Muscle of leg (tissue), 11 donors: Measurements from ENCODE around the gene EML1. TPM values are rescaled to one million over a fixed set of nuclear protein-coding genes. Genes with fewer than 3 reads are reported as not detected.
"Not testable (repeated sequence)": the region's sequence is repeated elsewhere in the genome, so short reads cannot be mapped to it uniquely, and the experiment has no call there.

Experiments
- DNase-seq: peaks from one replicate; pipeline ENCODE4 v3.0.0; 2013
- H3K27ac ChIP-seq: one replicate; pipeline ENCODE4 v1.5.1; 2013; ENCODE audit warnings: mild to moderate bottlenecking, low read length, control low read depth
- H3K27me3 ChIP-seq: one replicate; pipeline ENCODE4 v1.6.1; 2013; ENCODE audit warnings: low read length; ENCODE audit not compliant: control insufficient read depth, insufficient read depth
- H3K36me3 ChIP-seq: one replicate; pipeline ENCODE4 v1.6.1; 2013; ENCODE audit warnings: low read length; ENCODE audit not compliant: control insufficient read depth, insufficient read depth
- H3K4me1 ChIP-seq: one replicate; pipeline ENCODE4 v1.6.1; 2013; ENCODE audit warnings: low read length; ENCODE audit not compliant: control insufficient read depth, insufficient read depth
- H3K4me3 ChIP-seq: one replicate; pipeline ENCODE4 v1.5.1; 2013; ENCODE audit warnings: low read length, control low read depth
- H3K9me3 ChIP-seq: replicated peaks from 2 replicates; pipeline ENCODE4 v1.6.1; 2013; ENCODE audit warnings: low read depth, low read length; ENCODE audit not compliant: control insufficient read depth
- WGBS: methylation state at CpG from one replicate; pipeline ENCODE4 v1.1.5; 2013; ENCODE audit warnings: missing lambda C conversion rate; ENCODE audit not compliant: insufficient coverage; 5-methylcytosine and 5-hydroxymethylcytosine counted together
- polyA plus RNA-seq, 8 donors: library from polyadenylated mRNA; unstranded; fragments of 120-200 nt; gene quantifications; one replicate each; pipeline versions ENCODE4 v1.2.1 to v1.2.3, GENCODE V29; 2013; ENCODE audit warnings: inconsistent platforms in 1 of 8, low replicate concordance in 1 of 8; ENCODE audit not compliant: insufficient read length in 8 of 8, insufficient read depth in 1 of 8
- total RNA-seq: library from RNA; stranded (reverse); fragments of 120-200 nt; gene quantifications from one replicate; pipeline ENCODE4 v1.2.4, GENCODE V29; 2013

Gene EML1
- total and polyA plus RNA-seq, 9 donors = 24.3 to 51.2 (median 42.2) TPM

- DNase-seq = peak; percentile 89
- H3K4me3 ChIP-seq = no peak overlapping the region
- no peaks in the 10 kb centered on the region for H3K36me3 ChIP-seq
- WGBS = 69% methylated on average over 13 of the region's 21 CpGs
- H3K9me3 ChIP-seq = no peaks in the 10 kb centered on the region
- H3K4me1 ChIP-seq = peaks cover 73% of the 10 kb centered on the region
- H3K27me3 ChIP-seq = peaks cover 2% of the 10 kb centered on the region
- no peak overlapping the region for H3K27ac ChIP-seq
Observed at GRCh38 chr14:99755629-99756603, 37.3 kb upstream of the EML1 start.

GRCh38 chr14:99756796-99757195, 36.4 kb upstream of the EML1 start:
- peaks cover 71% of the 10 kb centered on the region for H3K4me1 ChIP-seq

GRCh38 chr14:99757331-99758070, 35.7 kb upstream of the EML1 start:
- no peak for DNase-seq
- Histone ChIP-seq H3K4me1 (peaks cover 64% of the 10 kb centered on the region), H3K27ac (no peak overlapping the region), H3K4me3 (no peak overlapping the region), H3K27me3 (peaks cover 2% of the 10 kb centered on the region), H3K9me3 (no peaks in the 10 kb centered on the region), H3K36me3 (no peaks in the 10 kb centered on the region)
- 94% methylated on average over 7 of the region's 12 CpGs for WGBS

More at GRCh38 chr14:99756796-99757195, 36.4 kb upstream of the EML1 start:
- no peak for DNase-seq
- no peaks in the 10 kb centered on the region for H3K36me3 ChIP-seq
- no peak overlapping the region for H3K4me3 ChIP-seq
- WGBS = 87% methylated on average over 20 of the region's 21 CpGs
- no peaks in the 10 kb centered on the region for H3K9me3 ChIP-seq
- H3K27ac ChIP-seq = no peak overlapping the region
- peaks cover 2% of the 10 kb centered on the region for H3K27me3 ChIP-seq

- H3K27ac ChIP-seq = peak overlapping the region; percentile 56
- H3K4me3 ChIP-seq = no peak overlapping the region
- no peaks in the 10 kb centered on the region for H3K9me3 ChIP-seq
- WGBS = 54% methylated on average over 7 of the region's 11 CpGs
- peaks cover 2% of the 10 kb centered on the region for H3K27me3 ChIP-seq
- H3K4me1 ChIP-seq = peaks cover 57% of the 10 kb centered on the region
- no peaks in the 10 kb centered on the region for H3K36me3 ChIP-seq
- peak; percentile 92 for DNase-seq
Observed at GRCh38 chr14:99758121-99758821, 34.9 kb upstream of the EML1 start.

GRCh38 chr14:99758872-99759545, 34.2 kb upstream of the EML1 start:
- WGBS = 67% methylated on average over 5 of the region's 7 CpGs
- Histone ChIP-seq H3K9me3 (no peaks in the 10 kb centered on the region), H3K27ac (peak overlapping the region; percentile 21)

GRCh38 chr14:99759546-99759925, 33.7 kb upstream of the EML1 start:
- Histone ChIP-seq H3K36me3 (no peaks in the 10 kb centered on the region), H3K4me3 (no peak overlapping the region), H3K27me3 (no peaks in the 10 kb centered on the region), H3K9me3 (no peaks in the 10 kb centered on the region), H3K27ac (no peak overlapping the region), H3K4me1 (peaks cover 45% of the 10 kb centered on the region)
- DNase-seq = no peak
- 63% methylated on average over 8 of the region's 9 CpGs for WGBS

More at GRCh38 chr14:99758872-99759545, 34.2 kb upstream of the EML1 start:
- Histone ChIP-seq H3K4me3 (no peak overlapping the region), H3K36me3 (no peaks in the 10 kb centered on the region), H3K27me3 (no peaks in the 10 kb centered on the region), H3K4me1 (peaks cover 50% of the 10 kb centered on the region)
- no peak for DNase-seq

- DNase-seq = no peak
- 100% methylated on average over 1 of the region's 5 CpGs for WGBS
- H3K4me1 ChIP-seq = peaks cover 32% of the 10 kb centered on the region
- no peaks in the 10 kb centered on the region for H3K36me3 ChIP-seq
- H3K27ac ChIP-seq = no peak overlapping the region
- no peaks in the 10 kb centered on the region for H3K27me3 ChIP-seq
- no peak overlapping the region for H3K4me3 ChIP-seq
- H3K9me3 ChIP-seq = no peaks in the 10 kb centered on the region
Observed at GRCh38 chr14:99760817-99761216, 32.4 kb upstream of the EML1 start.

- not testable (repeated sequence) for H3K9me3 ChIP-seq, H3K27ac ChIP-seq, H3K4me3 ChIP-seq, H3K27me3 ChIP-seq, H3K36me3 ChIP-seq, DNase-seq
- H3K4me1 ChIP-seq = peaks cover 30% of the 10 kb centered on the region
- no CpG with 5 or more reads among the region's 4 CpGs for WGBS
Observed at GRCh38 chr14:99762911-99763310, 30.3 kb upstream of the EML1 start.

- H3K4me1 ChIP-seq = peaks cover 28% of the 10 kb centered on the region
- H3K36me3 ChIP-seq = no peaks in the 10 kb centered on the region
- no peak for DNase-seq
- H3K9me3 ChIP-seq = no peaks in the 10 kb centered on the region
- 78% methylated on average over 5 of the region's 13 CpGs for WGBS
- H3K27ac ChIP-seq = no peak overlapping the region
- H3K27me3 ChIP-seq = no peaks in the 10 kb centered on the region
- no peak overlapping the region for H3K4me3 ChIP-seq
Observed at GRCh38 chr14:99763527-99764221, 29.5 kb upstream of the EML1 start.
